ENCODE measurements around the gene FAM107B.

The FAM107B gene

GRCh38 chr10:14761372-14761771 lies 13.3 kb downstream of the FAM107B start:
- no peak for DNase-seq (ENCODE audit: low read depth)
- H3K4me3 ChIP-seq (ENCODE audit: low read length) = no peak overlapping the region
- TF ChIP-seq CTCF (IDR thresholded peaks at IDR 0.05; ENCODE audit: insufficient read depth, low read depth, low read length, missing control alignments) = no peak

GRCh38 chr10:14758994-14759664 lies 15.6 kb downstream of the FAM107B start:
- no peak overlapping the region for H3K4me3 ChIP-seq (ENCODE audit: low read length)
- DNase-seq (ENCODE audit: low read depth) = peak; percentile 8
- TF ChIP-seq CTCF (IDR thresholded peaks at IDR 0.05; ENCODE audit: insufficient read depth, low read depth, low read length, missing control alignments) = peak; percentile 13

- no peak overlapping the region for H3K4me3 ChIP-seq (ENCODE audit: low read length)
- DNase-seq (ENCODE audit: low read depth) = no peak
- TF ChIP-seq CTCF (IDR thresholded peaks at IDR 0.05; ENCODE audit: insufficient read depth, low read depth, low read length, missing control alignments) = no peak
Observed at GRCh38 chr10:14758451-14758850, 16.2 kb downstream of the FAM107B start.

GRCh38 chr10:14757986-14758385 lies 16.7 kb downstream of the FAM107B start:
- DNase-seq (ENCODE audit: low read depth) = no peak
- no peak for TF ChIP-seq CTCF (IDR thresholded peaks at IDR 0.05; ENCODE audit: insufficient read depth, low read depth, low read length, missing control alignments)
- no peak overlapping the region for H3K4me3 ChIP-seq (ENCODE audit: low read length)

- no peak for DNase-seq (ENCODE audit: low read depth)
- H3K4me3 ChIP-seq (ENCODE audit: low read length) = no peak overlapping the region
- no peak for TF ChIP-seq CTCF (IDR thresholded peaks at IDR 0.05; ENCODE audit: insufficient read depth, low read depth, low read length, missing control alignments)
Observed at GRCh38 chr10:14757394-14757793, 17.3 kb downstream of the FAM107B start.

- no peak overlapping the region for H3K4me3 ChIP-seq (ENCODE audit: low read length)
- no peak for TF ChIP-seq CTCF (IDR thresholded peaks at IDR 0.05; ENCODE audit: insufficient read depth, low read depth, low read length, missing control alignments)
- DNase-seq (ENCODE audit: low read depth) = no peak
Observed at GRCh38 chr10:14753441-14753840, 21.3 kb downstream of the FAM107B start.

- DNase-seq (ENCODE audit: low read depth) = no peak
- no peak for TF ChIP-seq CTCF (IDR thresholded peaks at IDR 0.05; ENCODE audit: insufficient read depth, low read depth, low read length, missing control alignments)
- H3K4me3 ChIP-seq (ENCODE audit: low read length) = no peak overlapping the region
Observed at GRCh38 chr10:14751921-14752320, 22.8 kb downstream of the FAM107B start.

Data from epithelial cell of esophagus (primary cell).